Cardiac muscle cell (in vitro differentiated cells and primary cell): ENCODE data around the gene RABGGTB. TPM values are rescaled to one million over a fixed set of nuclear protein-coding genes. Genes with fewer than 3 reads are reported as not detected.

Source experiments
- DNase-seq, 2 donors: peaks; one replicate each; pipeline versions ENCODE4 v3.0.0 to v3.0.0-alpha.2; 2010 to 2017; ENCODE audit warnings: low read depth in 1 of 2, low spot score in 1 of 2
- H3K27ac ChIP-seq: fragments of 200-600 bp; sonication (generic); 2 replicates; pipeline ENCODE4 v1.5.1; 2016
- H3K27me3 ChIP-seq: fragments of 200-600 bp; sonication (generic); 2 replicates; pipeline ENCODE4 v1.6.0; 2016; ENCODE audit warnings: control low read depth
- H3K36me3 ChIP-seq: fragments of 200-600 bp; sonication (generic); 2 replicates; pipeline ENCODE4 v1.5.1; 2016; ENCODE audit warnings: control low read depth
- H3K4me1 ChIP-seq: fragments of 200-600 bp; sonication (generic); 2 replicates; pipeline ENCODE4 v1.8.1; 2017; ENCODE audit warnings: low read depth, mild to moderate bottlenecking, mixed run types
- H3K4me3 ChIP-seq: fragments of 200-600 bp; sonication (generic); 2 replicates; pipeline ENCODE4 v1.5.1; 2016; ENCODE audit warnings: mild to moderate bottlenecking
- H3K9me3 ChIP-seq: fragments of 200-600 bp; sonication (generic); 2 replicates; pipeline ENCODE4 v1.5.1; 2017; ENCODE audit warnings: low read depth, mild to moderate bottlenecking, control low read depth
- CTCF ChIP-seq: IDR thresholded peaks from 2 replicates; pipeline ENCODE4 v1.5.1; 2012; ENCODE audit warnings: low read depth, mild to moderate bottlenecking, low read length
- polyA plus RNA-seq: library from polyadenylated mRNA; unstranded; fragments of >200 nt; fragmentation: Nextera tagmentation; extraction: Ambion mirVana; gene quantifications from 2 replicates; pipeline ENCODE4 v1.2.1, GENCODE V29; 2016
- total RNA-seq: library from RNA; depleted of rRNA; stranded (reverse); fragments of >200 nt; gene quantifications from 2 replicates; pipeline ENCODE4 v1.2.3, GENCODE V29; 2016

The RABGGTB gene
- total and polyA plus RNA-seq, 2 experiments from 2014 or later = 27.7 to 74.2 TPM

- H3K36me3 ChIP-seq = peaks cover 12% of the 10 kb centered on the region
- peak overlapping the region; percentile 67 for H3K4me3 ChIP-seq
- H3K9me3 ChIP-seq = no peaks in the 10 kb centered on the region
- H3K27ac ChIP-seq = peak overlapping the region; percentile 79
- no peak for TF ChIP-seq CTCF
- no peaks in the 10 kb centered on the region for H3K27me3 ChIP-seq
- H3K4me1 ChIP-seq = peaks cover 25% of the 10 kb centered on the region
- DNase-seq = no peak
Observed at GRCh38 chr1:75785320-75785982, 605 bp upstream of the RABGGTB start.

GRCh38 chr1:75786901-75787493 is 941 bp downstream of the RABGGTB start:
- no peaks in the 10 kb centered on the region for H3K27me3 ChIP-seq
- peaks cover 25% of the 10 kb centered on the region for H3K4me1 ChIP-seq
- peaks cover 27% of the 10 kb centered on the region for H3K36me3 ChIP-seq
- peak overlapping the region; percentile 85 for H3K27ac ChIP-seq
- H3K9me3 ChIP-seq = no peaks in the 10 kb centered on the region
- no peak for TF ChIP-seq CTCF
- no peak for DNase-seq
- H3K4me3 ChIP-seq = peak overlapping the region; percentile 67

- H3K36me3 ChIP-seq = peaks cover 33% of the 10 kb centered on the region
- no peaks in the 10 kb centered on the region for H3K9me3 ChIP-seq
- no peaks in the 10 kb centered on the region for H3K27me3 ChIP-seq
- H3K4me3 ChIP-seq = peak overlapping the region; percentile 67
- H3K4me1 ChIP-seq = peaks cover 25% of the 10 kb centered on the region
- no peak for TF ChIP-seq CTCF
- no peak for DNase-seq
- peak overlapping the region; percentile 76 for H3K27ac ChIP-seq
Observed at GRCh38 chr1:75787524-75787923, 1.5 kb downstream of the RABGGTB start.

GRCh38 chr1:75789988-75790387 is 3.9 kb downstream of the RABGGTB start:
- Histone ChIP-seq H3K4me1 (peaks cover 25% of the 10 kb centered on the region), H3K36me3 (peaks cover 56% of the 10 kb centered on the region)
- no peak for TF ChIP-seq CTCF

GRCh38 chr1:75791022-75791421 is 5.0 kb downstream of the RABGGTB start:
- H3K36me3 ChIP-seq = peaks cover 65% of the 10 kb centered on the region
- no peaks in the 10 kb centered on the region for H3K27me3 ChIP-seq
- no peak for TF ChIP-seq CTCF
- no peak overlapping the region for H3K4me3 ChIP-seq
- DNase-seq = no peak
- H3K9me3 ChIP-seq = no peaks in the 10 kb centered on the region
- H3K27ac ChIP-seq = peak overlapping the region; percentile 76
- H3K4me1 ChIP-seq = peaks cover 21% of the 10 kb centered on the region

More at GRCh38 chr1:75789988-75790387, 3.9 kb downstream of the RABGGTB start:
- H3K27me3 ChIP-seq = no peaks in the 10 kb centered on the region
- DNase-seq = no peak
- H3K4me3 ChIP-seq = no peak overlapping the region
- no peaks in the 10 kb centered on the region for H3K9me3 ChIP-seq
- peak overlapping the region; percentile 76 for H3K27ac ChIP-seq
